GM13976 (cell line): ENCODE measurements around the gene VARS2.
A peak's percentile ranks its signal among the peaks of the same experiment; 100 is the strongest.

Experiments used
- DNase-seq: peaks from one replicate; pipeline ENCODE4 v3.0.0; 2012; ENCODE audit warnings: low spot score
- in situ Hi-C: fragments of 300-500 bp; cut with MboI; formaldehyde crosslinking; loops from one replicate; pipeline ENCODE4 v1.12.0; 2022; ENCODE audit warnings: low sequenced_read_pairs, mixed read lengths, inconsistent platforms; ENCODE audit not compliant: unreplicated experiment
- TF ChIP-seq, protein P1 (sequence below): IDR thresholded peaks from 2 replicates; pipeline ENCODE4 v1.5.1; 2012; ENCODE audit warnings: borderline replicate concordance, mild to moderate bottlenecking; ENCODE audit not compliant: insufficient read depth; ENCODE audit errors: extremely low read depth, missing control alignments, control extremely low read depth

Gene VARS2

DNA sequence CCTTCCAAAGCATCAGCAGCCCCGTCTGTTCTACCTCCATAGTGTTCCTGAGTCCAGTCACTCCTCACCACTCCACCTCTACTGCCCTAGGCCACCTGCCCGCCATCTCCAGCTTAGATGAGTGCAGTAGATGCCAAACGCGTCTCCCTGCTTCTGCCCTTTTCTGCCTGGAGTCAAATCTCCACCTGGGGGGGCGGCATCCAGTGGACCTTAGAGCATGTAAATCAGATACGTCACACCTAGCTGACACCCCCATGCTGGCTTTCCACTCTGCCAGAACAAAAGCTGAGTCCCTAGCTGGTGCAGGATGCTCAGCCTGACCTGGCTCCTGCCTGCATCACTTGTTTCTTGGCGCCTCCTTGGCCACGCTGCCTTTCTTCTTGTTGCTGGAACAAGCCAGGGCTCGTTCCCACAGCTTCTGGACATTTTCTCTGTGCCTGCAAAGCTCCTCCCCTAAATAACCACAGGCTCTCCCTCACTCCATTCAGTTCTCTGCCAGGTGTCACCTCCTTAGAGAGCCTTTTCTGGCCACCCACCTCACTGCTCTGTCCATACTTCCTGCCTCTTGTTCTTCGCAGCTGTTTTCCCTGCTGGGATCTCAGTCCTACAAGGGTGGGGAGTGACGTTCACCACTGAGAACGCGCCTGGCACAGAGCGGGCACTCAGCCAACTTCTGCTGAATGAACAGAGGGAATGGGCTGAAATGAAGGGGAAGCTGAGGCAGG lies 24.0 kb upstream of the VARS2 start:
- peak; percentile 19 for DNase-seq
- in situ Hi-C loops: no loop called here
- TF ChIP-seq, protein P1, sequence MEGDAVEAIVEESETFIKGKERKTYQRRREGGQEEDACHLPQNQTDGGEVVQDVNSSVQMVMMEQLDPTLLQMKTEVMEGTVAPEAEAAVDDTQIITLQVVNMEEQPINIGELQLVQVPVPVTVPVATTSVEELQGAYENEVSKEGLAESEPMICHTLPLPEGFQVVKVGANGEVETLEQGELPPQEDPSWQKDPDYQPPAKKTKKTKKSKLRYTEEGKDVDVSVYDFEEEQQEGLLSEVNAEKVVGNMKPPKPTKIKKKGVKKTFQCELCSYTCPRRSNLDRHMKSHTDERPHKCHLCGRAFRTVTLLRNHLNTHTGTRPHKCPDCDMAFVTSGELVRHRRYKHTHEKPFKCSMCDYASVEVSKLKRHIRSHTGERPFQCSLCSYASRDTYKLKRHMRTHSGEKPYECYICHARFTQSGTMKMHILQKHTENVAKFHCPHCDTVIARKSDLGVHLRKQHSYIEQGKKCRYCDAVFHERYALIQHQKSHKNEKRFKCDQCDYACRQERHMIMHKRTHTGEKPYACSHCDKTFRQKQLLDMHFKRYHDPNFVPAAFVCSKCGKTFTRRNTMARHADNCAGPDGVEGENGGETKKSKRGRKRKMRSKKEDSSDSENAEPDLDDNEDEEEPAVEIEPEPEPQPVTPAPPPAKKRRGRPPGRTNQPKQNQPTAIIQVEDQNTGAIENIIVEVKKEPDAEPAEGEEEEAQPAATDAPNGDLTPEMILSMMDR: no peak

DNA sequence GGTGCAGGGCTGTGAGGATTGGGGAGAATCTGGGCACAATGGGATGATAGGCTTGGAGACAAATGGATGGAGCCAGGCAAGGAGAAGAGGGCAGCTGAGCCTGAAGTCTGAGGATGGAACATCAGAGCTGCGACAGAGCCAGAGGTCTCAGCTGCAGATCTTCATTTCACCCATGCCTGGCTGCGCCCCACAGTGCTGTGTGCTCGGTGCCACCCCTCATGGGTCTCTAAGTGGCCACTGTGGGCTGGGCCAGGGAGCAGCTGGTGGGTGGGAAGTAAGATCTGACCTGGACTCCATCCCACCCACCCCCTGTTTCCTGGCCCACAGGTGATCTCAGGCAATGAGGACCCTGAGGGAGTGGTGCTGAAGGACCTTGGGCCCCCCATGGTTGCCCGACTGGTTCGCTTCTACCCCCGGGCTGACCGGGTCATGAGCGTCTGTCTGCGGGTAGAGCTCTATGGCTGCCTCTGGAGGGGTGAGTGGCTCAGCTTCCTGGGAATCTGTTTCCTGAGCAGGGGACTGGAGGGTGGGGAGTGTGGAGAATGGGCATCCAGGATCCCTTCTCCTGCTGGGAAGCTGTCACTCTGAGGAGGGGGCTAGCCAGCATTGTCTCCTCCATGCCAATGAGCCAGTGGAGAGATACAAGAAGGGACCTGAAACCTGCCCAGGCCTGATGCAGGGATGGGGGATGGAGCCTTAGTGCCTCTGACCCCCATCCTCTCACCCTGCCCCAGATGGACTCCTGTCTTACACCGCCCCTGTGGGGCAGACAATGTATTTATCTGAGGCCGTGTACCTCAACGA lies 23.2 kb upstream of the VARS2 start:
- in situ Hi-C loops: no loop called here
- TF ChIP-seq, protein P1: no peak
- DNase-seq: no peak

DNA sequence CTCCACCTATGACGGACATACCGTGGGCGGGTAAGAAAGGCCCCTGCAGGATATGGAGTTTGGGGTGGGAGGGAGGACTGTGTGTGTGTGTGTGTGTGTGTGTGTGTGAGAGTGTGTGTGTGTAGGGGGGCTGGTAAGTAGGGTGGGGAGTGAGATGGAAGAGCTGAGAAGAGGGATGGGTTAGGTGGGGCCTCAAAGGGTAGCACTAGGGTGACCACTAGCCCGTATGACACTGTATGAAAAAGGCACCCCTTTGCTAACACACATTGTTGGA lies 22.7 kb upstream of the VARS2 start:
- TF ChIP-seq, protein P1: no peak
- DNase-seq: no peak
- in situ Hi-C loops: no loop called here

DNA sequence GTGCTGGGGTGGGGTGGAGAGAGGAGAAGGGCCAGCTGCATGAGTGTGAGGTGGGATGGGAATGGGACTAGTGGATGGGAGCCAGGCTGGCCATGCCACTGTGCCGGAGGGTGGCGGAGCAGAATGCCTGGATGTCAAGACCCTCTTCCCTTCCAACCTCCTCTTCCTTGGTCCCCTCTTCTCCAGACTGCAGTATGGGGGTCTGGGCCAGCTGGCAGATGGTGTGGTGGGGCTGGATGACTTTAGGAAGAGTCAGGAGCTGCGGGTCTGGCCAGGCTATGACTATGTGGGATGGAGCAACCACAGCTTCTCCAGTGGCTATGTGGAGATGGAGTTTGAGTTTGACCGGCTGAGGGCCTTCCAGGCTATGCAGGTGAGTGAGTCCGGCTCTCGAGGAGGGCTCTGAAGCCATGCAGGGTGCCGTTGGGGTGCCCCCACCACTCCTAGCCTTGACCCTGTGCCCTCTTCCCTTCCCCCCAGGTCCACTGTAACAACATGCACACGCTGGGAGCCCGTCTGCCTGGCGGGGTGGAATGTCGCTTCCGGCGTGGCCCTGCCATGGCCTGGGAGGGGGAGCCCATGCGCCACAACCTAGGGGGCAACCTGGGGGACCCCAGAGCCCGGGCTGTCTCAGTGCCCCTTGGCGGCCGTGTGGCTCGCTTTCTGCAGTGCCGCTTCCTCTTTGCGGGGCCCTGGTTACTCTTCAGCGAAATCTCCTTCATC lies 22.1 kb upstream of the VARS2 start:
- no peak for DNase-seq
- TF ChIP-seq, protein P1: no peak
- in situ Hi-C loops: no loop called here

DNA sequence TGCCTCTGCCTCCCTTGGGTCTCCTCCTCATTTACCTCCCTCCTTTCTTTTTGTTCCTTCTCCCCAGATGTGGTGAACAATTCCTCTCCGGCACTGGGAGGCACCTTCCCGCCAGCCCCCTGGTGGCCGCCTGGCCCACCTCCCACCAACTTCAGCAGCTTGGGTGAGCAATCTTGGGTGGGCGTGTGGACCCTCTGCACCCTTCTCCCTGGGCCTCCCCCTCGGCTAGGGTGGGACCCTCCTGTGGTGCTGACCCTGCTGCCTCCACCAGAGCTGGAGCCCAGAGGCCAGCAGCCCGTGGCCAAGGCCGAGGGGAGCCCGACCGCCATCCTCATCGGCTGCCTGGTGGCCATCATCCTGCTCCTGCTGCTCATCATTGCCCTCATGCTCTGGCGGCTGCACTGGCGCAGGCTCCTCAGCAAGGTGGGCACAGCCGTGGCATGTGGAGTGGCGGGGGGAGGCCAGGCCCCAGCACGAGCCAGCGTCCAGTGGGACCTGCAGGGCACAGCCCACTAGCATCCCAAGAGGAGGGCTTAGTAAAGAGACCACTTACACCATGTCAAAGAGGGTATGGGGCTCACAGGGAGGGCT lies 20.9 kb upstream of the VARS2 start:
- no peak for DNase-seq
- TF ChIP-seq, protein P1: no peak
- in situ Hi-C loops: no loop called here

DNA sequence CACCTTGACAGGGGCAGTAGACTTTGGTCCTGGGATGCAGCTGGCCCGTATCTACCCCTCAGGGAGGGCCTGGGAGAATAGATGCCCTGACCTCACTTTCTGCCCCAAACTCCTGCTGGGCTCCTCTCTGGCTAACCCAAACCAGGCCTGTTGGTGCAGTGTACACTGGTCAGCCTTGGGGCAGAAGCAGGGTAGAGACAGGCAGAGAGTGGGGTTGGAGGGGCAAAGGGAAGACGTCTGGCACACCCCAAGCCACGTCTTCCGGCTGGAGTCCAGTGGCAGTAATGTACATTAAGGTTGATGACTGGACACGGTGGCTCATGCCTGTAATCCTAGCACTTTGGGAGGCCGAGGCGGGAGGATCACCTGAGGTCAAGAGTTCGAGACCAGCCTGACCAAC lies 20.4 kb upstream of the VARS2 start:
- DNase-seq: no peak
- TF ChIP-seq, protein P1: no peak
- in situ Hi-C loops: no loop called here
